Central memory CD4-positive, alpha-beta T cell (primary cell): ENCODE results near the gene DAPL1.
"Not testable (repeated sequence)": the region's sequence is repeated elsewhere in the genome, so short reads cannot be mapped to it uniquely, and the experiment has no call there.

ENCODE experiments used
- DNase-seq: peaks from one replicate; pipeline ENCODE4 v3.0.0; 2022

Gene DAPL1

GRCh38 chr2:158823486-158824237 is 28.5 kb downstream of the DAPL1 start:
- no peak for DNase-seq

- no peak for DNase-seq
Observed at GRCh38 chr2:158825021-158825420, 29.9 kb downstream of the DAPL1 start.

- no peak for DNase-seq
Observed at GRCh38 chr2:158826965-158827364, 31.8 kb downstream of the DAPL1 start.

GRCh38 chr2:158828378-158829164 is 33.5 kb downstream of the DAPL1 start:
- DNase-seq, result no peak

- no peak for DNase-seq
Observed at GRCh38 chr2:158829167-158829566, 34.0 kb downstream of the DAPL1 start.

GRCh38 chr2:158830201-158830600 is 35.1 kb downstream of the DAPL1 start:
- DNase-seq, result no peak

- DNase-seq, result no peak
Observed at GRCh38 chr2:158835431-158835830, 40.3 kb downstream of the DAPL1 start.

- DNase-seq, result no peak
Observed at GRCh38 chr2:158837645-158838044, 42.5 kb downstream of the DAPL1 start.

- DNase-seq, result no peak
Observed at GRCh38 chr2:158841850-158842249, 46.7 kb downstream of the DAPL1 start.

- DNase-seq, result no peak
Observed at GRCh38 chr2:158845444-158845843, 50.3 kb downstream of the DAPL1 start.

GRCh38 chr2:158845859-158846258 is 50.7 kb downstream of the DAPL1 start:
- DNase-seq, result no peak

- not testable (repeated sequence) for DNase-seq
Observed at GRCh38 chr2:158847526-158847925, 52.4 kb downstream of the DAPL1 start.

GRCh38 chr2:158848031-158848970 is 53.2 kb downstream of the DAPL1 start:
- not testable (repeated sequence) for DNase-seq

- not testable (repeated sequence) for DNase-seq
Observed at GRCh38 chr2:158860179-158860578, 65.1 kb downstream of the DAPL1 start.

GRCh38 chr2:158861626-158862025 is 66.5 kb downstream of the DAPL1 start:
- not testable (repeated sequence) for DNase-seq

GRCh38 chr2:158865469-158865868 is 70.4 kb downstream of the DAPL1 start:
- DNase-seq, result not testable (repeated sequence)
